ENCODE data around the gene RGS3.

Gene RGS3

DNA sequence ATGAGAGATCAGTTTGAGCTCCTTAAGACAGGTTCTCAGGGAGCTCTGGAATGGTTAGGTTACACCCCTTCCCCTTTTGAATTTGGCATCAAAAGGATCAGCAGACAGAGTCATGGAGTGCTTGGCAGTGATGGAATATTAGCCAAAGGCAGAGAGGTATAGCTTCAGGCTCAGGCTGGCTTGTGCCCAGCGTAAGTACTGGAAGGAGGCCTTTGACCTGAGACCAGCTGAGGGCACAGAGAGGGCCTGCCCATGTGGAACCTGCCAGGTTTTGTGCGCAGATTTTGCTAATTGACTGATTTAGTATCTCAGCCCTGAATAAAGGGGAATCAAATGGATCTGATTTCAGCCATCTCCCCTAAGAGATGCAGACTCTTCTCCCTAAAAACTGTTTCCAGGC lies 81.5 kb downstream of the RGS3 start:
- Histone ChIP-seq H3K23ac (ENCODE audit: low read depth, low read length, poor library complexity) (no peak overlapping the region), H3K4me1 (ENCODE audit: control insufficient read depth in 2 of 2, insufficient read depth in 1 of 2, low read depth in 1 of 2, low read length in 2 of 2) (peaks cover 30 to 34% of the 10 kb centered on the region in 2 donors)

GRCh38 chr9:113546566-113546965 lies 83.0 kb downstream of the RGS3 start:
- H2AK5ac ChIP-seq (ENCODE audit: low read depth, low read length), result no peak overlapping the region
- H3K9ac ChIP-seq (ENCODE audit: low read depth, low read length, poor library complexity), result no peak overlapping the region
- H3K23ac ChIP-seq (ENCODE audit: low read depth, low read length, poor library complexity), result no peak overlapping the region
- H3K4me2 ChIP-seq (ENCODE audit: insufficient read depth, low read length, poor library complexity, severe bottlenecking), result no peak overlapping the region
- no peak overlapping the region for H3K27ac ChIP-seq (replicated peaks; ENCODE audit: low read length)
- no peaks in the 10 kb centered on the region for H3K27me3 ChIP-seq (ENCODE audit: control insufficient read depth in 3 of 3, insufficient read depth in 3 of 3, low read depth in 1 of 3, low read length in 3 of 3)
- peaks cover 0 to under 1% of the 10 kb centered on the region in 2 donors for H3K36me3 ChIP-seq (replicated peaks in 1 of 2; ENCODE audit: control insufficient read depth in 2 of 2, insufficient read depth in 2 of 2, low read length in 2 of 2)
- no peak overlapping the region for H2BK15ac ChIP-seq (ENCODE audit: low read length)
- no peak overlapping the region for H3K4ac ChIP-seq (ENCODE audit: low read length)
- H3K4me1 ChIP-seq (ENCODE audit: control insufficient read depth in 2 of 2, insufficient read depth in 1 of 2, low read depth in 1 of 2, low read length in 2 of 2), result peaks cover 22% of the 10 kb centered on the region in 2 donors
- no peak overlapping the region for H3K14ac ChIP-seq (ENCODE audit: low read length)
- no peaks in the 10 kb centered on the region for H3K79me1 ChIP-seq (ENCODE audit: low read depth, low read length)
- no peak overlapping the region for H2BK120ac ChIP-seq (ENCODE audit: low read depth, low read length)
- no peak overlapping the region for H2BK12ac ChIP-seq (ENCODE audit: low read length)
- no peak for DNase-seq (ENCODE audit: low spot score)
- H3K9me3 ChIP-seq (replicated peaks in 1 of 2; ENCODE audit: control insufficient read depth in 2 of 2, insufficient read depth in 1 of 2, low read depth in 1 of 2, low read length in 2 of 2), result no peaks in the 10 kb centered on the region
- H4K8ac ChIP-seq (ENCODE audit: low read depth, low read length), result no peak overlapping the region
- H3K4me3 ChIP-seq (ENCODE audit: low read length in 2 of 2), result no peak overlapping the region
- H4K91ac ChIP-seq (ENCODE audit: low read depth, low read length, poor library complexity), result no peak overlapping the region
- H2AFZ ChIP-seq (ENCODE audit: low read length), result no peak overlapping the region
- WGBS, 2 donors (ENCODE audit: extremely low coverage in 2 of 2, insufficient read length in 2 of 2, insufficient replicate concordance in 1 of 2), result no CpG with 5 or more reads among the region's 5 CpGs
- no peak overlapping the region for H2BK5ac ChIP-seq (ENCODE audit: low read length)
- H3K18ac ChIP-seq (ENCODE audit: low read length), result no peak overlapping the region

More for the DNA sequence above, 81.5 kb downstream of the RGS3 start:
- Histone ChIP-seq H3K4me2 (ENCODE audit: insufficient read depth, low read length, poor library complexity, severe bottlenecking) (no peak overlapping the region), H3K9me3 (replicated peaks in 1 of 2; ENCODE audit: control insufficient read depth in 2 of 2, insufficient read depth in 1 of 2, low read depth in 1 of 2, low read length in 2 of 2) (no peaks in the 10 kb centered on the region), H2BK15ac (ENCODE audit: low read length) (no peak overlapping the region), H2BK12ac (ENCODE audit: low read length) (no peak overlapping the region), H2BK5ac (ENCODE audit: low read length) (no peak overlapping the region), H3K14ac (ENCODE audit: low read length) (no peak overlapping the region), H2AFZ (ENCODE audit: low read length) (no peak overlapping the region), H3K4me3 (ENCODE audit: low read length in 2 of 2) (no peak overlapping the region), H3K79me1 (ENCODE audit: low read depth, low read length) (no peaks in the 10 kb centered on the region), H3K27ac (replicated peaks; ENCODE audit: low read length) (no peak overlapping the region), H4K8ac (ENCODE audit: low read depth, low read length) (no peak overlapping the region), H3K9ac (ENCODE audit: low read depth, low read length, poor library complexity) (no peak overlapping the region), H2AK5ac (ENCODE audit: low read depth, low read length) (no peak overlapping the region), H3K4ac (ENCODE audit: low read length) (no peak overlapping the region), H3K36me3 (replicated peaks in 1 of 2; ENCODE audit: control insufficient read depth in 2 of 2, insufficient read depth in 2 of 2, low read length in 2 of 2) (peaks cover 0 to 3% of the 10 kb centered on the region in 2 donors), H3K18ac (ENCODE audit: low read length) (no peak overlapping the region), H2BK120ac (ENCODE audit: low read depth, low read length) (no peak overlapping the region), H3K27me3 (ENCODE audit: control insufficient read depth in 3 of 3, insufficient read depth in 3 of 3, low read depth in 1 of 3, low read length in 3 of 3) (no peaks in the 10 kb centered on the region), H4K91ac (ENCODE audit: low read depth, low read length, poor library complexity) (no peak overlapping the region)
- WGBS, 2 donors (ENCODE audit: extremely low coverage in 2 of 2, insufficient read length in 2 of 2, insufficient replicate concordance in 1 of 2), result no CpG with 5 or more reads among the region's 2 CpGs
- DNase-seq (ENCODE audit: low spot score), result no peak

DNA sequence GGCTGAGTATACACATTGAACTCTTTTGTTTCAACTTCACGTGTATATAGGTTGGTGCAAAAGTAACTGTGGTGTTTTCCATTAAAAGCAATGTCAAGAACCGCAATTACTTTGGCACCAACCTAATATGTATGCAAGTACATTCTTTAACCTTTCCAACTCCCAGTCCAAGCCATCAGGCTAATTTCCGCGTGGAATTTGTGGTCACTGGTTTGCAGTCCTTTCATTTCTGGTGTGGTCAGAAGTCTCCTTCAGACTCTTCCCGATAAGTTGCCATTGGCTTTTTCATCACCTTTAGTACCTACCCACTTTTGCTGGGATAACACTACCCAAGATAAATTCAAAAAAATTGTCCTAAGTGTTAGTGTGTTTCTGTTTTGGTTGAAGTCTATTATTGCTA lies 84.0 kb downstream of the RGS3 start:
- Histone ChIP-seq H3K9me3 (replicated peaks in 1 of 2; ENCODE audit: control insufficient read depth in 2 of 2, insufficient read depth in 1 of 2, low read depth in 1 of 2, low read length in 2 of 2) (no peaks in the 10 kb centered on the region), H3K27me3 (ENCODE audit: control insufficient read depth in 3 of 3, insufficient read depth in 3 of 3, low read depth in 1 of 3, low read length in 3 of 3) (no peaks in the 10 kb centered on the region), H3K79me1 (ENCODE audit: low read depth, low read length) (no peaks in the 10 kb centered on the region), H4K91ac (ENCODE audit: low read depth, low read length, poor library complexity) (no peak overlapping the region), H3K14ac (ENCODE audit: low read length) (no peak overlapping the region), H3K4me1 (ENCODE audit: control insufficient read depth in 2 of 2, insufficient read depth in 1 of 2, low read depth in 1 of 2, low read length in 2 of 2) (peaks cover 19 to 20% of the 10 kb centered on the region in 2 donors), H3K4ac (ENCODE audit: low read length) (no peak overlapping the region), H3K4me2 (ENCODE audit: insufficient read depth, low read length, poor library complexity, severe bottlenecking) (no peak overlapping the region), H3K4me3 (ENCODE audit: low read length in 2 of 2) (no peak overlapping the region), H2BK12ac (ENCODE audit: low read length) (no peak overlapping the region), H3K23ac (ENCODE audit: low read depth, low read length, poor library complexity) (no peak overlapping the region), H3K36me3 (replicated peaks in 1 of 2; ENCODE audit: control insufficient read depth in 2 of 2, insufficient read depth in 2 of 2, low read length in 2 of 2) (no peaks in the 10 kb centered on the region), H2AFZ (ENCODE audit: low read length) (no peak overlapping the region), H4K8ac (ENCODE audit: low read depth, low read length) (no peak overlapping the region), H2AK5ac (ENCODE audit: low read depth, low read length) (no peak overlapping the region), H3K18ac (ENCODE audit: low read length) (no peak overlapping the region), H3K27ac (replicated peaks; ENCODE audit: low read length) (no peak overlapping the region), H2BK5ac (ENCODE audit: low read length) (no peak overlapping the region), H2BK120ac (ENCODE audit: low read depth, low read length) (no peak overlapping the region), H3K9ac (ENCODE audit: low read depth, low read length, poor library complexity) (no peak overlapping the region), H2BK15ac (ENCODE audit: low read length) (no peak overlapping the region)
- no CpG with 5 or more reads among the region's 5 CpGs for WGBS, 2 donors (ENCODE audit: extremely low coverage in 2 of 2, insufficient read length in 2 of 2, insufficient replicate concordance in 1 of 2)
- DNase-seq (ENCODE audit: low spot score), result no peak

DNA sequence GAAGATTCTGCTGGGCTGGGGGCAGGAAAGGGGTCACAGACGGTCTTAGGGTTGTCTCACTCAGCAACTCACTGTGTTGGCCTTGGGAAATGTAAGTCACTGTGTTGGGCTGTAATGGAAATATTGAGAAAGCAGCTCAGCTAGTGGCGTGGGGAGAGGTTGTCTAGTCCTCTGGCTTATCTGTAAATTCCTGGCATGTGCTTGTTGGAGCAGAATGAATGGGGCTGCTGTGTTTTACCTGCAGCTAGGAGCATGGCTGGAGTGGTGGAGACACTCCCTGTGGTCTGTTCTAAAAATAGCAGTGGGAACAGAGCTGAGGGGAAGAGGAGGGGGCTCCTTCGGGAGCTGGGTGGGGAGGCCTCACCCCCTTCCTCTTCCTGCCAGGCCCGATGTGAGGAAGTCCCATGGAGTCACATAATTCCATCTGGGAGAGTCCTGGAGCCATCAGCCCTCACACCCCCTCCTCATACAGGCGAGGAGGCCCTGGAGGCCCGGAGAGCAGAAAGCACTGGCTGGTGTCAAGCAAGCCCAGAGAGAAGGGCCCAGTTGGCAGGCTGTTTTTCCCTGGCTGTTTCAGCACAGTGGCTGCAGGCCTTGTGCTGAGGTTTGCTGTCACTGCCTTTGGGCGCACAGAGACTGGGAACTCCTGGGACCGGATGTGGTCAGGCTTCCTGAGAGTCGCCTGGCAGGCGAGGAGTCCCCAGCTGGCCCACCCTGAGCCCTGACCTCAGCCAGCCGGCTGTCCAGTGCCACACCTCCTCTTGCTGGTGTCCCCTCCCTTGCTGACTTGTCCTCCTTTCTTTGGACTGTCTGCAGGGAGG lies 84.9 kb downstream of the RGS3 start:
- H2AK5ac ChIP-seq (ENCODE audit: low read depth, low read length), result peak overlapping the region; percentile 21
- no peaks in the 10 kb centered on the region for H3K27me3 ChIP-seq (ENCODE audit: control insufficient read depth in 3 of 3, insufficient read depth in 3 of 3, low read depth in 1 of 3, low read length in 3 of 3)
- no CpG with 5 or more reads among the region's 11 CpGs for WGBS, 2 donors (ENCODE audit: extremely low coverage in 2 of 2, insufficient read length in 2 of 2, insufficient replicate concordance in 1 of 2)
- H2BK120ac ChIP-seq (ENCODE audit: low read depth, low read length), result no peak overlapping the region
- peaks cover 16 to 20% of the 10 kb centered on the region in 2 donors for H3K4me1 ChIP-seq (ENCODE audit: control insufficient read depth in 2 of 2, insufficient read depth in 1 of 2, low read depth in 1 of 2, low read length in 2 of 2)
- no peak overlapping the region for H4K8ac ChIP-seq (ENCODE audit: low read depth, low read length)
- H3K9ac ChIP-seq (ENCODE audit: low read depth, low read length, poor library complexity), result no peak overlapping the region
- peak overlapping the region; percentile 79 for H2AFZ ChIP-seq (ENCODE audit: low read length)
- no peaks in the 10 kb centered on the region for H3K79me1 ChIP-seq (ENCODE audit: low read depth, low read length)
- H3K14ac ChIP-seq (ENCODE audit: low read length), result no peak overlapping the region
- H2BK15ac ChIP-seq (ENCODE audit: low read length), result no peak overlapping the region
- H2BK12ac ChIP-seq (ENCODE audit: low read length), result no peak overlapping the region
- no peak overlapping the region for H2BK5ac ChIP-seq (ENCODE audit: low read length)
- no peaks in the 10 kb centered on the region for H3K36me3 ChIP-seq (replicated peaks in 1 of 2; ENCODE audit: control insufficient read depth in 2 of 2, insufficient read depth in 2 of 2, low read length in 2 of 2)
- H4K91ac ChIP-seq (ENCODE audit: low read depth, low read length, poor library complexity), result no peak overlapping the region
- no peak overlapping the region for H3K27ac ChIP-seq (replicated peaks; ENCODE audit: low read length)
- H3K9me3 ChIP-seq (replicated peaks in 1 of 2; ENCODE audit: control insufficient read depth in 2 of 2, insufficient read depth in 1 of 2, low read depth in 1 of 2, low read length in 2 of 2), result no peaks in the 10 kb centered on the region
- H3K18ac ChIP-seq (ENCODE audit: low read length), result peak overlapping the region; percentile 88
- no peak overlapping the region for H3K4me3 ChIP-seq (ENCODE audit: low read length in 2 of 2)
- H3K4me2 ChIP-seq (ENCODE audit: insufficient read depth, low read length, poor library complexity, severe bottlenecking), result no peak overlapping the region
- no peak overlapping the region for H3K23ac ChIP-seq (ENCODE audit: low read depth, low read length, poor library complexity)
- H3K4ac ChIP-seq (ENCODE audit: low read length), result no peak overlapping the region
- no peak for DNase-seq (ENCODE audit: low spot score)
